Chondrocyte (in vitro differentiated cells): ENCODE measurements around the gene POLG. TPM values are rescaled to one million over a fixed set of nuclear protein-coding genes. Genes with fewer than 3 reads are reported as not detected.

Experiments used
- DNase-seq: peaks from one replicate; pipeline ENCODE4 v3.0.0; 2021; ENCODE audit warnings: mixed read lengths, low spot score
- H3K27ac Mint-ChIP-seq: one replicate; pipeline ENCODE4 v1.8.0; 2021; ENCODE audit warnings: mild to moderate bottlenecking, moderate library complexity, mixed read lengths; ENCODE audit not compliant: unreplicated experiment
- H3K27me3 Mint-ChIP-seq: 2 replicates; pipeline ENCODE4 v1.8.0; 2021; ENCODE audit warnings: low read depth, mixed read lengths
- H3K36me3 Mint-ChIP-seq: 2 replicates; pipeline ENCODE4 v1.8.0; 2021; ENCODE audit warnings: low read depth, mixed read lengths
- H3K4me1 Mint-ChIP-seq: 2 replicates; pipeline ENCODE4 v1.8.0; 2021; ENCODE audit warnings: low read depth, mild to moderate bottlenecking, mixed read lengths
- H3K4me3 Mint-ChIP-seq: one replicate; pipeline ENCODE4 v1.8.0; 2021; ENCODE audit warnings: mild to moderate bottlenecking, moderate library complexity, mixed read lengths; ENCODE audit not compliant: unreplicated experiment
- H3K9me3 Mint-ChIP-seq: 2 replicates; pipeline ENCODE4 v1.8.0; 2021; ENCODE audit warnings: low read depth, mixed read lengths
- CTCF ChIP-seq: fragments of 200-600 bp; sonication (generic); IDR thresholded peaks from 2 replicates; pipeline ENCODE4 v1.5.0; 2021; ENCODE audit warnings: antibody characterized with exemption, mild to moderate bottlenecking, moderate library complexity
- total RNA-seq: library from RNA; stranded (reverse); gene quantifications from 3 replicates; pipeline ENCODE4 v1.2.1, GENCODE V29; 2021

Gene POLG
- total RNA-seq, 1 donor from 2014 or later, result 49.7 TPM

GRCh38 chr15:89332446-89332845 lies 2.2 kb downstream of the POLG start:
- H3K27me3 Mint-ChIP-seq, result no peaks in the 10 kb centered on the region
- peaks cover 48% of the 10 kb centered on the region for H3K4me1 Mint-ChIP-seq
- DNase-seq, result no peak
- peaks cover 29% of the 10 kb centered on the region for H3K36me3 Mint-ChIP-seq
- peak; percentile 77 for TF ChIP-seq CTCF
- no peaks in the 10 kb centered on the region for H3K9me3 Mint-ChIP-seq
- peak overlapping the region; percentile 63 for H3K4me3 Mint-ChIP-seq
- H3K27ac Mint-ChIP-seq, result no peak overlapping the region

DNA sequence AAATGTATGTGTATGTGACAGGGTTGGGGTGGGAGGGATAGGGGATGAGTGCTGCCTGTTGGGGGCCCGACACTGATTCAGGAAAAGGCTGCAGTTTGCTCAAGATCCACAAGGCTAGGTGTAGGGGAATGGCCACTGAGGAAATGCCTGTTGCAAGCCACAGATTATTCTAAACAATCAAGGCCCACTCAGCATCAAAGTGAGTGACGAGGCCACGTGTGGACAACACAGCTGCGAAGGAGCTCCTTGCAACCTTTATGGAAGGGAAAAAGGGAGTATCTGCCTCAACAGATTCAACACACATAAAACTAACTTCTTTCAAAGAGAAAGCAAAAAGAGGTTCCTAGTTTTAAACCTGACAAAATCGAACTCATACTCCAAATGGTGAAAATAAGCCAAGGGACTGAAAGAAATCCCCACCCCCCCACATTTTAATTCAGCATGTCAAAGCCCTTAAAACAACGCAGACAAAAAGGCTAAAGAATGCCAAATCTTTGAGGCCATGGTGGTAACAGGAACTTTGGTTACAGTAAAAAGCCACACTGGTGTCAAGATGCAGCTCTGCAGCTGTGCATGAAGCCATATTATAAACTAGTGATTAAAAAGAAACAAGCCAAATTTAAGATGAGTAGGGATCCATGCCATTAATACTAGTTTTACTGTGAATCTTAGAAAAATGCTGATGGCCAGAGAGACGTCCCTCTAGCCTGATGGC lies 3.6 kb downstream of the POLG start:
- no peak for TF ChIP-seq CTCF
- no peaks in the 10 kb centered on the region for H3K27me3 Mint-ChIP-seq
- H3K27ac Mint-ChIP-seq, result peak overlapping the region; percentile 13
- H3K36me3 Mint-ChIP-seq, result peaks cover 38% of the 10 kb centered on the region
- H3K4me3 Mint-ChIP-seq, result peak overlapping the region; percentile 9
- no peaks in the 10 kb centered on the region for H3K9me3 Mint-ChIP-seq
- no peak for DNase-seq
- H3K4me1 Mint-ChIP-seq, result peaks cover 46% of the 10 kb centered on the region

GRCh38 chr15:89330119-89330518 lies 4.5 kb downstream of the POLG start:
- TF ChIP-seq CTCF, result no peak
- Mint-ChIP-seq H3K36me3 (peaks cover 39% of the 10 kb centered on the region), H3K4me3 (no peak overlapping the region), H3K27me3 (no peaks in the 10 kb centered on the region), H3K27ac (no peak overlapping the region), H3K4me1 (peaks cover 36% of the 10 kb centered on the region), H3K9me3 (no peaks in the 10 kb centered on the region)
- DNase-seq, result peak; percentile 52

DNA sequence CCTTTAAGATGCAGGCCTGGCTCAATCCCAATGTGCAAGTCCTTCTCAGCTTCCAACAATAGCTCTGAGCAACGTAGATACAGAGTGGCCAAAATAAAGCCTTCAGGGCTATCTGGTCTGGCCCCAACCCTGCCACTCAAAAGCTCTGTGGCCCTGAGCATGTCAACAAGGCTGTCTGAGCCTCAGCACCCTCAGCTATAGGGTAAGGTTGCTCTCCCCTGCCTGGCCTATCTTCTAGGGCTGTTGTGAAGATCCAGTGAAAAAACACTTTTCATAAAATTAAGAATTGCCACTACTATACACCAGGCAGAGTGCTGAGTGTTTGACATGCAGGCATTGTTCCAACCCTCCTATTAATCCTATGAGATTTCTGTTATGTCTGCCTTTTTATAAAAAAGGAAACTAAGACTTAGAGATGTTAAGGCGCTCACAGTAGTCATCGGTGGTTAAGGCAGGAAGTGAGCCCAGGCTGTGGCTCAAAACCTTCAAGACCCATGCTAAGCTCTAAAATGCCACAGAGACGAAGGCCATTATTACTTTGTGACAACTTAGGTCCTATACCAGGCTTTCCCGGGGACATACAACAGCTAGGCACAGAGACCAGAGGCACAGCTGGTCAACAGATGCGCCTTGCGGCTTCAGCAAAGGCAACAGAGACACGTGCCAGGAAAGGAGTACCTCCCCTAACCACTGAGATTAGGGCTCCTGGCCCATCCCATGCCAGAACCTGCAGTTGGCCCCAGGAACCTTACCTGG lies 5.1 kb downstream of the POLG start:
- no peak for DNase-seq
- peaks cover 34% of the 10 kb centered on the region for H3K4me1 Mint-ChIP-seq
- H3K27me3 Mint-ChIP-seq, result no peaks in the 10 kb centered on the region
- H3K9me3 Mint-ChIP-seq, result no peaks in the 10 kb centered on the region
- H3K4me3 Mint-ChIP-seq, result no peak overlapping the region
- H3K36me3 Mint-ChIP-seq, result peaks cover 45% of the 10 kb centered on the region
- no peak overlapping the region for H3K27ac Mint-ChIP-seq
- no peak for TF ChIP-seq CTCF

GRCh38 chr15:89328398-89329254 lies 6.0 kb downstream of the POLG start:
- Mint-ChIP-seq H3K9me3 (no peaks in the 10 kb centered on the region), H3K4me1 (peaks cover 32% of the 10 kb centered on the region), H3K4me3 (no peak overlapping the region), H3K27ac (no peak overlapping the region), H3K36me3 (peaks cover 51% of the 10 kb centered on the region), H3K27me3 (no peaks in the 10 kb centered on the region)
- DNase-seq, result no peak
- TF ChIP-seq CTCF, result no peak
